ENCODE measurements around the gene MDGA2.

The MDGA2 gene

GRCh38 chr14:47606566-47606965 is 68.8 kb downstream of the MDGA2 start:
- FAIRE-seq = no peak

DNA sequence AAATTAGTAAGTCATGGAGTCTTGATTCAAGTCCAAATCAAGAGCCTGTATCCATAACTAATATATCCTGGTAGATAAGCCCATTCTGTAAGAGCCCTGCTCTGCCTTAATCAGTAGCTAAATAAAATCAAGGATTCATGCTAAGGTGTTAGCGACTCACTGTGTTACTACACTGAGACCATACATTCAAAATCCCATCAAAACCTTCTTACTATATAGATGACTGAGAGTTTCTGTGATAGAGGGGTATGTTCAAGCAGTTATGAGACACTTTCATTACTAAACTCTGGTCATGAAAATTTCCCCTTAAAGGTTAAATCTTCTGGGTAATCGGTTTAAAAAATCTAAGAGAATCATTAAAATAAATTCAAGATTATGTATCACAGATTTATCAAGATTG is 78.5 kb downstream of the MDGA2 start:
- no peak for FAIRE-seq

DNA sequence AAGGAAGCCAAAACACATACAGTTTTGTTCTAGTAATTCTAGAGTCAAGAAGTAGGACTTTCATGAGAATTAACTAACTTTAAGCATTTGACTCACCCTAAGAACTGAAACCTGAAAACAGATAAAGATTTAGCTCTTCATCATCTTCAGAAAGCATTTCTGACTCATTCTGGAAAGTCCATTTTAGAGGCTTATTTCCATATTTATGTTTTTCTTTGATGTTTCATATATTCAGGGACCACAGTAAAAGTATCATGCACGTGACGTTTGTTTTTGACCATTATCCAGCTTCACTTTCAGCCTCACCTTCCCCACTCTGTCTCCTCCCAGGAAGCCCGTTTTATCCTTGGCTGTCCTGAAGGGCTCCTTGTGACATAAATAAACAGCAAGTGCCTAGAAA is 79.2 kb downstream of the MDGA2 start:
- FAIRE-seq = no peak

GRCh38 chr14:47595552-47595951 is 79.9 kb downstream of the MDGA2 start:
- FAIRE-seq = no peak

- no peak for FAIRE-seq
Observed at GRCh38 chr14:47590767-47591495, 84.5 kb downstream of the MDGA2 start.

- FAIRE-seq = no peak
Observed at GRCh38 chr14:47585447-47585846, 90.0 kb downstream of the MDGA2 start.

DNA sequence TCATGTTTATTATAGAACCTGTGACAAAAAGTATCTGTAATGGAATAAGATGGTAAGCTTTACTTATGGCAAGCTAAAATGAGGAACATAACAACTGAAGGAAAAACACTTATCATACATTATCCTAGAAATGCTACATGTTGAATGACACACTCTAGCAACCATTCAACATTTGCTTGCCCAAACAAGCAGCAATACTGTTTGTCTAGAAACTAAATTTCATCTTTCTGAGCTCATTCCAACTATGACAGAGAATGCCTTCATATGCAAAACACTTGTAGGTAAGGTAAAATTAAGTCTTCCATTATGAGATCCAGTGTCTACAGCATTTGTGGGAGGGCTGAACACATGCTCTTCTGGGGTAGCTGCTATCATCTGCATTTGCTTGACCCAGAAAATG is 108.1 kb downstream of the MDGA2 start:
- no peak for FAIRE-seq

- no peak for FAIRE-seq
Observed at GRCh38 chr14:47557894-47558293, 117.5 kb downstream of the MDGA2 start.

GRCh38 chr14:47555333-47555732 is 120.1 kb downstream of the MDGA2 start:
- FAIRE-seq = no peak

GRCh38 chr14:47549886-47550285 is 125.5 kb downstream of the MDGA2 start:
- FAIRE-seq = no peak

DNA sequence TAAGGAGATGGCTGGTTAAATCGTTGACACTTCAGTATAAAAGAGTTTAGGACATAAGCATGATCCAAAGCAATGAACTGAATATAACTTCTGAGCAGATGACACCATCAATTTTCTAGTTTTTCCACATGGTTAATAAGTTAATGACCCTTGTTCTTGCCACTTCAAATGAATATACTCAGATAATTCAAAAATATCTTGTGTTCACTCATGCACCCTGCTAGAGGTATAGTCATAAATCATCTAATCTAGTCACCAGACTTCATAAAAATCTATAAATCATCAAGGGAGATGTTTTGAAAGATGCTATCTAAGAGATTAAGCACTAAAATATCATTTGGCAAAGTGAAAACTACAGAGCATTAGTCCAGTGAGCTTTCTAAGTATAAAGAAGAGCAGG is 131.9 kb downstream of the MDGA2 start:
- no peak for FAIRE-seq

DNA sequence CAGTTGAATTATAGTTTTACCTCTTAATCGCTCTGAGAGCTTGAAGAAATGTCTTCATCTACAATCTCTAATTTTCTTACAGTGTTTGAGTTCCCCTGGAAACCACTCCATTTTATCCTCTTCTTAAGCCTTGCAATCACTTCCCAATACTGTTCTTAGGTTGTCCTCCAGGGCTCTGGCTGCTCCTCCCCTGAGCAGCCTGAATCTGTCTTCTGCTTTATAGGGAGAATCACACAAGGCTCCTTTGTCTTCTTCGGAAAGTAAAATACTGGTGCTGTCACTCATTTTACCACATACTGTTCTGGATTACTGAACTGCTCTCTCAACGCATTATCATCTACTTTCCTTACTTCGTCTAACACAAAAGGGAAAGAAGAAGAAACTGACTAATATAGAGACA is 133.7 kb downstream of the MDGA2 start:
- FAIRE-seq = no peak

DNA sequence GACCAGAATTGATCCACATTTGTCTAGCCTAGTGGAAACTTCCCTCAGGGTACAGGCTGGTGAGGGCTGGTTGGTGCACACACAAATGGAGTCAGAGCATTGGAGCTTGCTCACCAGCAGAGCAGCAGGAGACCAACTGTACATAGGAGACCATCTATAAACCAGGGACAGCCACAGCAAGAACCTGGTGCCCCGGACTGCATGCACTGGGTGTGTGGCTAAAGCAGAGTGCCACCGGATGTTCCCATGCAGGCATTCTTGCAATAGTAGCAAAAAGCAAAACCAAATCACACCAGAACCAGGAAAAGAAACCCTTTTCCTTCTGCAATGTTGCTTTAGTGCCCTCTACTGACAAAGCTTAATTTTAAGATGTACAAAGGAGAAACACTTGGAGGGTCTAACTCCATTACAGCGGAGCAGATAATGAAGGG is 136.4 kb downstream of the MDGA2 start:
- FAIRE-seq = no peak

GRCh38 chr14:47536341-47536740 is 139.1 kb downstream of the MDGA2 start:
- no peak for FAIRE-seq

DNA sequence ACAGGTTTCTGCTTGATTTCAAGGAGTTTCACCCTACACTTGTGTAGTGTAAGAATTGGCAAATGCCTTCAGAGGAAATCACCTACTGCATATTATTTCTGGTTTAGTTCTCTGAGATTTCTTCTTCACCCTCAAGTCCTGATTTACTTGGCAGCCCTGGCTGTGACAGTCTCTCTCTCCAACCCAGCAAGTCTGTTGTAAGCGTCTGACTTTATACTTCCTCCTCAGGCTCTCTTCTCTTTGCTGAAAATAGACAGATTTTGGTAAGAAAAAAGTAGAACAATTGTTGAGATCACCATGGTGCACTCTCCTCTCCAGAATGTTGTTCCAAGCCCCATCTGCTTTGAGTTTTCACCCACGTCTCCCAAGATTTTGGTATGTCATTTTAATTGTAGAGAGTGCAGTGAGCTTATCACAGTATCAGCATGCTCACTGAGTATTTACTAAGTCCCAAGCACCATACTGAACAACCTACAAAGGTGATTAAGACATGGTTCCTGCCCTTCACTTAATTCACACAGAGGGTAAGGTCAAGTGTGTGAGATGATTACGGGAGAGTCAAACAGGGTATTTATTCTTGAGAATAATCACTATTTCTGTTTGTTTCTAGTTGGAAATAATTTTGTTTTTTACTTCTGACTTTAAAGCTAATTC is 148.7 kb downstream of the MDGA2 start:
- no peak for FAIRE-seq

- FAIRE-seq = no peak
Observed at GRCh38 chr14:47524524-47524923, 150.9 kb downstream of the MDGA2 start.

DNA sequence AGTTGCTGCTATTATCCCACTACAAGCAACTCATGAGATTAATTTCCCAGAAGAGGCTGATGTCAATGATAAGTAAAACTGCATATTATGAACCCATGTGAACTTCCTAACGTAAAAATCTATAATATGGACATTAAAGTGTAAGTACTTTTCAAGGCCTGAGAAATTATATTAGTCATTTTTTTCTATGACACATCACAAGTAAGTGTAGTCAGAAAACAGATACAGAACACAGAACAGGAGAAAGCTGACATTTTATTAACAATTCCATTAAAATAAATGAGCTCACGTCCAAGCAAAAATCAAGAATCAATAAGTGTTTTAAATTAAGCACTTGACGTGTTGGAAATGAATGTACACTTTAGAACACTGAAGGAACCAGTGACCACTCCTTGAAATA is 155.0 kb downstream of the MDGA2 start:
- FAIRE-seq = no peak

- no peak for FAIRE-seq
Observed at GRCh38 chr14:47511829-47512228, 163.6 kb downstream of the MDGA2 start.

DNA sequence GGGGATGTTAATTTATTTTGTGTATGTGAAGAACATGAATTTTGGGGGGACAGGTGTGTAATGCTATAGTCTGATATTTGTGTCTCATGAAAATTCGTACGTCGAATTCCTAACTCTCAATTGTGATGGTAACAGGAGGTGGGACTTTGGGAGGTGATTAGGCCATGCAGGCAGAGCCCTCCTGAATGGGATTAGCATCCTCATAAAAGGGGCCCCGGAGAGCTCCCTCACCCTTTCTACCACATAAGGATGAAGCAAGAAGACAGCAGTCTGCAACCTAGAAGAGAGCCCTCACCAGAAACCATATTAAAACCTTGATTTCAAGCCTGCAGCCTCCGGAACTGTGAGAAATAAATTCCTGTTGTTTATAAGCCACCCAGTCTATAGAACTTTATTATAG is 165.4 kb downstream of the MDGA2 start:
- no peak for FAIRE-seq

DNA sequence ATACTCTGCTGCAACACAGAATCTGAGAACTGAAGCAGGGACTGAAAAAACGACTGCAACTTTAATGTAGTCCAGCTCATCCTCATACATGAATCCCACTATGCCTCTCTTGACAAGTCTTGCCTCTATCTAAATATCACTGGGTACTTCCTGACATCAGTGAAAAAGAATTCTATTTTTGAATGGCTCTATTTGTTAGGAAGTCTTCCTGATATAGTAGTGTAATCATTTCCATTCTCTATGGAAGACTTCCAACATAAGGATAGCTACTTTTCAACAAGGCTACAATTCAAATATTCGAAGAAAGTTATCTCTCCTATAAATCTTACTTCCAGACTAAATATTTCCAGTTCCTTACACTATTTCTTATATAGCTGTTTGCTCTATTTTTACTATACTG is 167.5 kb downstream of the MDGA2 start:
- no peak for FAIRE-seq

DNA sequence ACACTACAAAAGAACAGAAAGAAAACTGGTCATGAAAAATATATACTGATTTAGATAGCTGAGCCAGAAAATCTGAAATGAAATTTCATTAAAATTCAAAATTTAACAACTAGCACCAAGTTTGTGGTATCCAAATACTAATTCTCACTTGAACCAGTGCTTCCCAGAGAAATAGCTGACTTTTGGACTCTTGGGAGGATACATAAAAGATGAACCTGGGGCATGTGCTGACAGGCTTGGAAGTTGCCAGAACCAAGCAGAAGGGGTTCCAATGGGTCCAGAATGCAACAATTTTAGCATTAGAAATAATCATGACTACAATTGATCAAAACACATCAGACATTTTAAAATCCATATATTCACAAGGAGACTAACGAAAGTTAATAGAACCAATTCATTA is 175.0 kb downstream of the MDGA2 start:
- no peak for FAIRE-seq

DNA sequence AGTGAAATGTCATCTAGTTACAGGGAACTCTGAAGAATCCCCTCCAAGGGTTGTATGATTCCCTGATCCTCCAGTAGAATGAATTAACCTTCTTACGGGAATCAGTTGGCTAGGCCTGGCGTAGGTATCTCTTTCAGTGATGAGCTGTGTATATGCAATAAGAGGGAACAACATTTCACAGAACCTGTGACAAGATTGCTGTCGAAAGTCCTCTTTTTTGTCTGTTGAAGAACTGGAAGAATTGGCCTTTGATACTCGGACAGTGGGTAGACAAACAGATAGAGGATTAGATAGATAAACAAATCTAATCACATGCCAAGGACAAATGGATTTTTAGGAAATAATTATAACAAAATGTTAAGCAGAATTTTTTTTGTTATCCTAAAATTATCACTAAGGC is 184.6 kb downstream of the MDGA2 start:
- FAIRE-seq = no peak

GRCh38 chr14:47490353-47490752 is 185.1 kb downstream of the MDGA2 start:
- no peak for FAIRE-seq

- no peak for FAIRE-seq
Observed at GRCh38 chr14:47485421-47485820, 190.0 kb downstream of the MDGA2 start.

DNA sequence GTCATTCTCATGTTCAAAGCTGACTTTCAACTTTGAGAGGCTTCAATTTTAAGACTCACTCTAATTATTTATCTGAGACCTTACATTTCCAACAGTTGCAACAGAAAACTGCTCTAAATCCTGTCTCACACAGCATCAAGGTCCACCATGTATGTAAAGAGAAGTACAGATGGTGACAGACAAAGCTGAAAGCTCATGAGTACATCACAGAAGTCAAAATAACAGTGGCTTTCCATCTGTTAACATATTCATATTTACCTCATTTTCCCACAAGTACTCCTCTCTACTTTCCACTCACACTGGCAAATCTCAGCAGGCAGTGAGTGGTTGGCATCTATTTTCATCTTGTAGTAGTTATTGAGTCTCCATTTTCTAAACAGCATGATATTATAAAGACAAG is 192.0 kb downstream of the MDGA2 start:
- FAIRE-seq = no peak
